ENCODE measurements around the gene CD93. TPM values are rescaled to one million over a fixed set of nuclear protein-coding genes. Genes with fewer than 3 reads are reported as not detected.

CD93 gene
- total RNA-seq, 2 experiments from 2014 or later: 0.05 TPM; not detected in 1

DNA sequence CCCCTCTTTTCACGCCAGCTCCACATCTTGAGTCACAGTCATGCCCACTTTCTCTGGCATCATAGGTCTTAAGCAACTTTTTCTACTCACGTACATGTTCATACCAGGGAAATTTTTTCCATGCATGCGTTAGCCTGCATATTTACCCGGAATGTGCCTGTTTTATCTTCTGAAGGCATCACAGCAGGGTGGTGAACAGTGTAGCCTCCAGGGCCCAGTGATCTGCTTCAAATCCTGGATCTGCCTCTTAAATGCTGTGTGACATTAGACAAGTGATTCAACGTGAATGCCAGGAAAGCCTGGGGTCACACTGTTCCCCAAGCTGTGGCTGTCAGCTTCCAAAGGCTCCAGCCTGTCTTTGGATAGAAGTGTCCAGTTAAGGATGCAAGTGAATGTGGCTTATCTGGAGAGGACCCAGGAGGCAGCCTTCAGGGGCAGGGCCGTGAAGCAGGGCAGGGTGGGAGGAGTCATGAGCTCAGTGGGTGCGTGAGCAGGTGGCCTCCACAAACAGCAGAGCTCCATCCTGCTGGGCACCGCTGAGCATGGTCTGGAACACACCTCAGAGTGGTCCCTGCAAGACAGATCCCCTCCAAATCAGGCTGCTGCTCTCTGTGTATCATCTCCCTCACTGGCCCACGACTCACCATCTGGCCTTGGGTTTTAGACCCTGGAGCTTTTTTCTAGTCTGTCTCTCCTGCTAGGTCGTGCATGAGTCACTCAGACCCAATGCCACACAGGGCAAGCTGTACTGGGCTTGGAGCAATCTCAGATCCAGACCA is 30.4 kb upstream of the CD93 start:
- Mint-ChIP-seq H3K36me3 (ENCODE audit: low read depth) (no peaks in the 10 kb centered on the region), H3K27ac (no peak overlapping the region), H3K4me3 (no peak overlapping the region), H3K27me3 (ENCODE audit: low read depth) (peaks cover 3% of the 10 kb centered on the region), H3K4me1 (ENCODE audit: low read depth) (no peaks in the 10 kb centered on the region), H3K9me3 (no peaks in the 10 kb centered on the region)
- intact Hi-C loops (cut with micrococcal nuclease): no loop called here
- no peak for DNase-seq
- CTCF ChIA-PET: no interaction called here

GRCh38 chr20:23115822-23116221 is 29.7 kb upstream of the CD93 start:
- H3K4me3 Mint-ChIP-seq: no peak overlapping the region
- no peak for DNase-seq
- no peaks in the 10 kb centered on the region for H3K27me3 Mint-ChIP-seq (ENCODE audit: low read depth)
- no peaks in the 10 kb centered on the region for H3K4me1 Mint-ChIP-seq (ENCODE audit: low read depth)
- intact Hi-C loops (cut with micrococcal nuclease): no loop called here
- CTCF ChIA-PET: no interaction called here
- H3K9me3 Mint-ChIP-seq: no peaks in the 10 kb centered on the region
- no peak overlapping the region for H3K27ac Mint-ChIP-seq
- H3K36me3 Mint-ChIP-seq (ENCODE audit: low read depth): no peaks in the 10 kb centered on the region

GRCh38 chr20:23114448-23115082 is 28.4 kb upstream of the CD93 start:
- CTCF ChIA-PET: no interaction called here
- no peak for DNase-seq
- Mint-ChIP-seq H3K27me3 (ENCODE audit: low read depth) (no peaks in the 10 kb centered on the region), H3K4me3 (no peak overlapping the region), H3K4me1 (ENCODE audit: low read depth) (no peaks in the 10 kb centered on the region), H3K9me3 (no peaks in the 10 kb centered on the region), H3K36me3 (ENCODE audit: low read depth) (no peaks in the 10 kb centered on the region), H3K27ac (no peak overlapping the region)
- intact Hi-C loops (cut with micrococcal nuclease): no loop called here

- CTCF ChIA-PET: no interaction called here
- DNase-seq: no peak
- Mint-ChIP-seq H3K4me1 (ENCODE audit: low read depth) (no peaks in the 10 kb centered on the region), H3K9me3 (no peaks in the 10 kb centered on the region), H3K36me3 (ENCODE audit: low read depth) (no peaks in the 10 kb centered on the region), H3K27me3 (ENCODE audit: low read depth) (no peaks in the 10 kb centered on the region), H3K4me3 (no peak overlapping the region), H3K27ac (no peak overlapping the region)
- intact Hi-C loops (cut with micrococcal nuclease): no loop called here
These were observed 27.9 kb upstream of the CD93 start for GRCh38 chr20:23114018-23114417.

- no peaks in the 10 kb centered on the region for H3K36me3 Mint-ChIP-seq (ENCODE audit: low read depth)
These were observed 26.5 kb upstream of the CD93 start for GRCh38 chr20:23112595-23112994.

DNA sequence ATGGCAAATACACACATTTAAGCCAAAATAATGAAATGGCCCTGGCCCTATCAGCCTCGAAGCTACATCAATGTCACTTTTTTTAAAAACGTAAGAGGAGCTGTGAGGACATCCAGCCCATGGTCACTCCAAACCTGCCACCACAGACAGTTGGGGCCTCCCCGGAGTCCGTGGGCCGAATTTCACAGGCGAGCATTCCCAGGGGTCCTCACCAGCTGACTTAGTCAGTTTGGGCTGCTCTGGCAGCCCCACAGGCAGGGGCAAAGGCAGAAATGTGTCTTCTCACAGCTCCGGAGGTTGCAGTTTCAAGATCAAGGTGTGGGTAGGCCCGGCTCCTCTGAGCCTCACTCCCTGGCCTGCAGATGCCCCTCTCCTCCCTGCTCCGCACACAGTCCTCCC is 25.8 kb upstream of the CD93 start:
- H3K9me3 Mint-ChIP-seq: no peaks in the 10 kb centered on the region
- CTCF ChIA-PET: no interaction called here
- H3K4me3 Mint-ChIP-seq: no peak overlapping the region
- H3K27me3 Mint-ChIP-seq (ENCODE audit: low read depth): no peaks in the 10 kb centered on the region
- no peaks in the 10 kb centered on the region for H3K4me1 Mint-ChIP-seq (ENCODE audit: low read depth)
- H3K36me3 Mint-ChIP-seq (ENCODE audit: low read depth): no peaks in the 10 kb centered on the region
- intact Hi-C loops (cut with micrococcal nuclease): no loop called here
- no peak overlapping the region for H3K27ac Mint-ChIP-seq
- no peak for DNase-seq

More at GRCh38 chr20:23112595-23112994, 26.5 kb upstream of the CD93 start:
- no peak for DNase-seq
- Mint-ChIP-seq H3K4me1 (ENCODE audit: low read depth) (no peaks in the 10 kb centered on the region), H3K9me3 (no peaks in the 10 kb centered on the region), H3K27me3 (ENCODE audit: low read depth) (no peaks in the 10 kb centered on the region), H3K4me3 (no peak overlapping the region), H3K27ac (no peak overlapping the region)
- intact Hi-C loops (cut with micrococcal nuclease): no loop called here
- CTCF ChIA-PET: no interaction called here

- no peak overlapping the region for H3K27ac Mint-ChIP-seq
- no peaks in the 10 kb centered on the region for H3K9me3 Mint-ChIP-seq
- CTCF ChIA-PET: interaction anchor here (0.6 kb wide), 1 partner anchor 1649 kb away, joined by 3 read pairs; no protein-coding TSS in a partner anchor
- no peak for DNase-seq
- no peaks in the 10 kb centered on the region for H3K4me1 Mint-ChIP-seq (ENCODE audit: low read depth)
- intact Hi-C loops (cut with micrococcal nuclease): no loop called here
- no peaks in the 10 kb centered on the region for H3K36me3 Mint-ChIP-seq (ENCODE audit: low read depth)
- H3K4me3 Mint-ChIP-seq: no peak overlapping the region
- H3K27me3 Mint-ChIP-seq (ENCODE audit: low read depth): no peaks in the 10 kb centered on the region
These were observed 25.3 kb upstream of the CD93 start for GRCh38 chr20:23111307-23111943.

DNA sequence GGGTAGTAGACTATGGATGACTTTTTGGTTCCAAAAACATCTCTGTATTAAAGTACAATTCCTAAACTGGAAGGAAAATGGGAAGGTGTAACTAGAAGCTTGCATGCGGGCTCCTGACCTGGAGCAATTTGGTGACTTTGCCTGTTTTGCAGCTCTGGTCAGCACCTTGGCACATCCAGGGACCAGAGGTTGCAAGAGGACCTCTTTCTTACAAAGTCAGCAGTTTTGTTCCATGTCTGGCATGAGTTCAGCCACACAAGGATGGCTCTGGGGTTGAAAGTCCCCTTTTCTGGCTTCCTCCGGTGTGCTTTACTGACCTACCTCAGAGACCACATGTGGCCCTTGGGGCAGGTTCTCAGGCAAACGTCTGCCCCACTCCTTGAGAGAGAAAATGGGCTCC is 22.7 kb upstream of the CD93 start:
- H3K4me1 Mint-ChIP-seq (ENCODE audit: low read depth): no peaks in the 10 kb centered on the region
- no peaks in the 10 kb centered on the region for H3K9me3 Mint-ChIP-seq
- no peak overlapping the region for H3K4me3 Mint-ChIP-seq
- no peak overlapping the region for H3K27ac Mint-ChIP-seq
- no peaks in the 10 kb centered on the region for H3K27me3 Mint-ChIP-seq (ENCODE audit: low read depth)
- intact Hi-C loops (cut with micrococcal nuclease): no loop called here
- H3K36me3 Mint-ChIP-seq (ENCODE audit: low read depth): no peaks in the 10 kb centered on the region
- CTCF ChIA-PET: no interaction called here
- no peak for DNase-seq

DNA sequence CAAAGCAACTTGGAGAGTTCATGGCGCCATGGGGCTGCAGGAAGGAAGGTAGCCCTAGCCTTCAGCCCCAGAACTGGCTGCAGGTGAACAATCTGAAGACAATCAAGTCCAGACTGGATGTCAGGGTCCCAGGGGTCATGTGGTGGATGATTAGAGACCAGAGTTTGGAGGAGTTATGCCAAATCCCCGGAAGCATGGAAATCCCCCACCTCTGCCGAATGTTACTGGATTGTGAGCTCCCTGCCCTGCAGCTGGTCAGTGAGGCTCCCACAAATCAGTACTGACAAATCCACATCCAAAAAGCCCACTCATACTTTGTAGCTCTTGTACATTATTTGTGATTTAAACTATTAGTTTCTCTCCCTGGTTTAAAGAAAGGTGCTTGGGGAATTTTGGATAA is 21.3 kb upstream of the CD93 start:
- CTCF ChIA-PET: no interaction called here
- Mint-ChIP-seq H3K27ac (no peak overlapping the region), H3K4me3 (no peak overlapping the region), H3K36me3 (ENCODE audit: low read depth) (no peaks in the 10 kb centered on the region), H3K27me3 (ENCODE audit: low read depth) (no peaks in the 10 kb centered on the region), H3K4me1 (ENCODE audit: low read depth) (no peaks in the 10 kb centered on the region), H3K9me3 (no peaks in the 10 kb centered on the region)
- intact Hi-C loops (cut with micrococcal nuclease): no loop called here
- DNase-seq: no peak

- intact Hi-C loops (cut with micrococcal nuclease): no loop called here
- H3K27me3 Mint-ChIP-seq (ENCODE audit: low read depth): no peaks in the 10 kb centered on the region
- H3K4me3 Mint-ChIP-seq: no peak overlapping the region
- no peaks in the 10 kb centered on the region for H3K36me3 Mint-ChIP-seq (ENCODE audit: low read depth)
- H3K27ac Mint-ChIP-seq: no peak overlapping the region
- H3K9me3 Mint-ChIP-seq: no peaks in the 10 kb centered on the region
- CTCF ChIA-PET: no interaction called here
- no peaks in the 10 kb centered on the region for H3K4me1 Mint-ChIP-seq (ENCODE audit: low read depth)
- DNase-seq: no peak
These were observed 20.2 kb upstream of the CD93 start for GRCh38 chr20:23106271-23106851.

GRCh38 chr20:23105193-23105592 is 19.1 kb upstream of the CD93 start:
- intact Hi-C loops (cut with micrococcal nuclease): no loop called here
- DNase-seq: no peak
- Mint-ChIP-seq H3K27ac (no peak overlapping the region), H3K9me3 (no peaks in the 10 kb centered on the region), H3K27me3 (ENCODE audit: low read depth) (no peaks in the 10 kb centered on the region), H3K36me3 (ENCODE audit: low read depth) (no peaks in the 10 kb centered on the region), H3K4me1 (ENCODE audit: low read depth) (no peaks in the 10 kb centered on the region), H3K4me3 (no peak overlapping the region)
- CTCF ChIA-PET: no interaction called here

- H3K36me3 Mint-ChIP-seq (ENCODE audit: low read depth): no peaks in the 10 kb centered on the region
- H3K27ac Mint-ChIP-seq: no peak overlapping the region
- no peaks in the 10 kb centered on the region for H3K27me3 Mint-ChIP-seq (ENCODE audit: low read depth)
- no peaks in the 10 kb centered on the region for H3K9me3 Mint-ChIP-seq
- no peaks in the 10 kb centered on the region for H3K4me1 Mint-ChIP-seq (ENCODE audit: low read depth)
- intact Hi-C loops (cut with micrococcal nuclease): no loop called here
- DNase-seq: no peak
- CTCF ChIA-PET: no interaction called here
- no peak overlapping the region for H3K4me3 Mint-ChIP-seq
These were observed 17.3 kb upstream of the CD93 start for GRCh38 chr20:23103284-23104018.
